ENCODE data around the gene FOXE1.

Gene FOXE1

DNA sequence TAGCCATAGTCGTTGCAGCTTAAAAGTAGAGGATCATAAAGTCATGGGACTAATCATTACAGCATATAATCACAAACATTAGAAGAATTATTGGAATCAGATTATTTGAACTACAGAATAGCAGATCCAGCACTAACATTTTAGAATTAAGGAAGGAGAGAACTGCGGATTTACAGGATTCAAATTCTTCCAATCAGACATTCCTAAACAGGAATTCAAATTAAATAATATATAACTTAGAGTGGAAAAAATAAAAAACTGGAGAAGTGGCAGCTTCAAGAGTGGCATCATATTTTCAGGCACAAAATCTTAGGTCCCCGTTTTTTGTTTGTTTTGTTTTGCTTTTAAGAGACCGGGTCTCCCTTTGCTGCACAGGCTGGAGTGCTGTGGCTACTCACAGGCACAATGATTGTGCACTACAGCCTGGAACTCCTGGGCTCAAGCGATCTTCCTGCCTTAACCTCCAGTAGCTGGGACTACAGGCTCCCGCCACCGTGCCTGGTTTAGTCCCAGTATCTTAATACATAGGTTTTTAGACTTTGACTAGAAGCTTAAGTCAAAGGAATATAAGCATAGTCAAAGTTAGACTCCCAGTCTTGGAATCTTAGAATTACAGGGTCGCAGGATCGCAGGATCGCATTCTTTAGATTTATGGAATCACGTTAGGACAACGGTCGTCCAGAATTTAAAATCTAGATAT, 2.1 kb upstream of the FOXE1 start:
- ChIA-PET POLR2A (no interaction called here), CTCF (no interaction called here)
- Histone ChIP-seq H3K4me1 (ENCODE audit: control insufficient read depth, insufficient read depth, low read length) (no peaks in the 10 kb centered on the region), H3K9me3 (ENCODE audit: control insufficient read depth, insufficient read depth, low read depth, low read length) (no peaks in the 10 kb centered on the region), H3K4me3 (ENCODE audit: low read depth, low read length) (no peak overlapping the region), H3K36me3 (ENCODE audit: control insufficient read depth in 2 of 2, insufficient read depth in 1 of 2, low read length in 2 of 2) (no peaks in the 10 kb centered on the region), H3K27ac (ENCODE audit: extremely low read depth, low read depth, low read length) (no peak overlapping the region)
- no peak for TF ChIP-seq ZNF830 (tag by site-specific recombination; IDR thresholded peaks at IDR 0.05; ENCODE audit: low read depth)
- TF ChIP-seq FEZF1 (tag by site-specific recombination; IDR thresholded peaks at IDR 0.05) = no peak
- TF ChIP-seq ZNF558 (tag by site-specific recombination; IDR thresholded peaks at IDR 0.05) = no peak
- TF ChIP-seq ZNF48 (tag by site-specific recombination; IDR thresholded peaks at IDR 0.05) = no peak
- no peak for TF ChIP-seq ZNF174 (tag by site-specific recombination; IDR thresholded peaks at IDR 0.05)
- no peak for TF ChIP-seq CTCF (tag by site-specific recombination; IDR thresholded peaks at IDR 0.05)
- TF ChIP-seq ZEB2 (tag by site-specific recombination; IDR thresholded peaks at IDR 0.05) = no peak
- no peak for TF ChIP-seq KLF16 (tag by site-specific recombination; IDR thresholded peaks at IDR 0.05)
- TF ChIP-seq OVOL3 (tag by site-specific recombination; IDR thresholded peaks at IDR 0.05) = no peak
- no peak for TF ChIP-seq ZNF843 (tag by site-specific recombination; IDR thresholded peaks at IDR 0.05)
- no peak for TF ChIP-seq ZNF362 (tag by site-specific recombination; IDR thresholded peaks at IDR 0.05)
- TF ChIP-seq, protein P1, sequence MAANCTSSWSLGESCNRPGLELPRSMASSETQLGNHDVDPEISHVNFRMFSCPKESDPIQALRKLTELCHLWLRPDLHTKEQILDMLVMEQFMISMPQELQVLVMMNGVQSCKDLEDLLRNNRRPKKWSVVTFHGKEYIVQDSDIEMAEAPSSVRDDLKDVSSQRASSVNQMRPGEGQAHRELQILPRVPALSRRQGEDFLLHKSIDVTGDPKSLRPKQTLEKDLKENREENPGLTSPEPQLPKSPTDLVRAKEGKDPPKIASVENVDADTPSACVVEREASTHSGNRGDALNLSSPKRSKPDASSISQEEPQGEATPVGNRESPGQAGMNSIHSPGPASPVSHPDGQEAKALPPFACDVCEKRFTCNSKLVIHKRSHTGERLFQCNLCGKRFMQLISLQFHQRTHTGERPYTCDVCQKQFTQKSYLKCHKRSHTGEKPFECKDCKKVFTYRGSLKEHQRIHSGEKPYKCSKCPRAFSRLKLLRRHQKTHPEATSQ (tag by site-specific recombination; IDR thresholded peaks at IDR 0.05) = no peak
- TF ChIP-seq, protein P2, sequence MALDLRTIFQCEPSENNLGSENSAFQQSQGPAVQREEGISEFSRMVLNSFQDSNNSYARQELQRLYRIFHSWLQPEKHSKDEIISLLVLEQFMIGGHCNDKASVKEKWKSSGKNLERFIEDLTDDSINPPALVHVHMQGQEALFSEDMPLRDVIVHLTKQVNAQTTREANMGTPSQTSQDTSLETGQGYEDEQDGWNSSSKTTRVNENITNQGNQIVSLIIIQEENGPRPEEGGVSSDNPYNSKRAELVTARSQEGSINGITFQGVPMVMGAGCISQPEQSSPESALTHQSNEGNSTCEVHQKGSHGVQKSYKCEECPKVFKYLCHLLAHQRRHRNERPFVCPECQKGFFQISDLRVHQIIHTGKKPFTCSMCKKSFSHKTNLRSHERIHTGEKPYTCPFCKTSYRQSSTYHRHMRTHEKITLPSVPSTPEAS (tag by site-specific recombination; IDR thresholded peaks at IDR 0.05) = no peak
- TF ChIP-seq, protein P3, sequence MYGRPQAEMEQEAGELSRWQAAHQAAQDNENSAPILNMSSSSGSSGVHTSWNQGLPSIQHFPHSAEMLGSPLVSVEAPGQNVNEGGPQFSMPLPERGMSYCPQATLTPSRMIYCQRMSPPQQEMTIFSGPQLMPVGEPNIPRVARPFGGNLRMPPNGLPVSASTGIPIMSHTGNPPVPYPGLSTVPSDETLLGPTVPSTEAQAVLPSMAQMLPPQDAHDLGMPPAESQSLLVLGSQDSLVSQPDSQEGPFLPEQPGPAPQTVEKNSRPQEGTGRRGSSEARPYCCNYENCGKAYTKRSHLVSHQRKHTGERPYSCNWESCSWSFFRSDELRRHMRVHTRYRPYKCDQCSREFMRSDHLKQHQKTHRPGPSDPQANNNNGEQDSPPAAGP (tag by site-specific recombination; IDR thresholded peaks at IDR 0.05) = no peak
- TF ChIP-seq ZFHX2 (tag by site-specific recombination; conservative IDR thresholded peaks at IDR 0.05) = no peak
- TF ChIP-seq ZNF148 (tag by site-specific recombination; IDR thresholded peaks at IDR 0.05; ENCODE audit: borderline replicate concordance) = no peak
- no peak for TF ChIP-seq ZNF621 (tag by site-specific recombination; IDR thresholded peaks at IDR 0.05)

Data from HEK293 (cell line).